ENCODE data around the gene ARHGAP24. TPM values are rescaled to one million over a fixed set of nuclear protein-coding genes. Genes with fewer than 3 reads are reported as not detected.
"Not testable (repeated sequence)": the region's sequence is repeated elsewhere in the genome, so short reads cannot be mapped to it uniquely, and the experiment has no call there.

Gene ARHGAP24
- total RNA-seq, 2 donors from 2014 or later: 7.0 TPM; not detected in 1

DNA sequence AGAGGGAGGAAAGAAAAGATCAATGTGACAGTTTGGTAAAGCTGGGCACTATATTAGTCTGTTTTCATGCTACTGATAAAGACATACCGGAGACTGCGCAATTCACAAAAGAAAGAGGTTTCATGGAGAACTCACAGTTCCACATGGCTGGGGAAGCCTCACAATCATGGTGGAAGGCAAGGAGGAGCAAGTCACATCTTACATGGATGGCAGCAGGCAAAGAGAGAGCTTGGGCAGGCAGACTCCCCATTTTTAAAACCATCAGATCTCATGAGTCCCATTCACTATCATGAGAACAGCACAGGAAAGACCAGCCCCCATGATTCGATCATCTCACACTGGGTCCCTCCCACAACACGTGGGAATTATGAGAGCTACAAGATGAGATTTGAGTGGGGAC lies 490.1 kb downstream of the ARHGAP24 start:
- not testable (repeated sequence) for H3K27ac Mint-ChIP-seq; ATAC-seq; H3K27me3 Mint-ChIP-seq; H3K9me3 ChIP-seq (ENCODE audit: control insufficient read depth, low read length, poor library complexity, severe bottlenecking); H3K36me3 Mint-ChIP-seq (ENCODE audit: low read depth); DNase-seq; H3K4me1 Mint-ChIP-seq; H3K4me3 Mint-ChIP-seq

DNA sequence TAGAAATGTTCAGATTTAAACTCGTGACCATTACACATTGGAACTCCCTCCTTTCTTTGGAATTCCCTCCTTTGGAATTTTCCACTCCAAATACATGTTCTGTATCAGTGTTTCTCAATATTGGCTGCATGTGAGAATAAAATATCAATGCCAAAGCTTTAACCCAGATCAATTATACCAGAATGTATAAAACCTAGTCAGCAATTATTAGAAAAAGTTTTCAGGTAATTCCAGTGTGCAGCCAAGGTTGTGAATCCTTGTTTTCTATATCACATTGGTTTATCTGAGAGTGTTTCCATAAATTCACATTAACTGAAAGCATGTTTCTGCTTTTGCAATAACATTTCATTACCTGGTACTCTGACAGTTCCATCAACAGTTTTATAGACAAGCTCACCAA lies 490.6 kb downstream of the ARHGAP24 start:
- DNase-seq: no peak
- no peaks in the 10 kb centered on the region for H3K9me3 ChIP-seq (ENCODE audit: control insufficient read depth, low read length, poor library complexity, severe bottlenecking)
- Mint-ChIP-seq H3K4me1 (no peaks in the 10 kb centered on the region), H3K27me3 (no peaks in the 10 kb centered on the region), H3K27ac (no peak overlapping the region), H3K4me3 (no peak overlapping the region), H3K36me3 (ENCODE audit: low read depth) (no peaks in the 10 kb centered on the region)
- ATAC-seq: no peak

DNA sequence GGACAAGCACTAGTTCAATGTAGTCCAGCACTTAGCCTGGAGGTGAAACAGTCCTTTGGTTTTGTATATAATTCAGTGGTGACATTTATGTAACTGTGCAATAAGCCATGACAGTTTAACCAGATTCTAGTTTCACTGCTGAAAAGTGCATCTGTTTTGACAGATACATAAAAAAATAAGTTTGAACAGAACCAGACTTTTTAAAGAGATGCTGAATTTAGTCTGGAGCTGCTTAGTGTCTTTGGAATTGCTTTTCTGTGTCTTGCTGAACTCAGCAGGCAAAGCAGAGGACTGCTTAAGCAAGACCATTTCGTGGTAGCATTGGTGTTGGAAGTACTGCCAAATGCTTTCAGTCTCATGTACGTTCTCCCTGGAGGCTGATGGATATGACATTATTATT lies 491.4 kb downstream of the ARHGAP24 start:
- no peak for ATAC-seq
- H3K4me1 Mint-ChIP-seq: no peaks in the 10 kb centered on the region

GRCh38 chr4:85967872-85968271 lies 492.9 kb downstream of the ARHGAP24 start:
- Mint-ChIP-seq H3K4me1 (no peaks in the 10 kb centered on the region), H3K27ac (no peak overlapping the region), H3K36me3 (ENCODE audit: low read depth) (no peaks in the 10 kb centered on the region), H3K4me3 (no peak overlapping the region), H3K27me3 (no peaks in the 10 kb centered on the region)
- ATAC-seq (no peak), DNase-seq (no peak)
- no peaks in the 10 kb centered on the region for H3K9me3 ChIP-seq (ENCODE audit: control insufficient read depth, low read length, poor library complexity, severe bottlenecking)

More for the DNA sequence above, 491.4 kb downstream of the ARHGAP24 start:
- no peaks in the 10 kb centered on the region for H3K27me3 Mint-ChIP-seq
- H3K9me3 ChIP-seq (ENCODE audit: control insufficient read depth, low read length, poor library complexity, severe bottlenecking): no peaks in the 10 kb centered on the region
- no peak overlapping the region for H3K4me3 Mint-ChIP-seq
- H3K27ac Mint-ChIP-seq: no peak overlapping the region
- H3K36me3 Mint-ChIP-seq (ENCODE audit: low read depth): no peaks in the 10 kb centered on the region
- DNase-seq: no peak

DNA sequence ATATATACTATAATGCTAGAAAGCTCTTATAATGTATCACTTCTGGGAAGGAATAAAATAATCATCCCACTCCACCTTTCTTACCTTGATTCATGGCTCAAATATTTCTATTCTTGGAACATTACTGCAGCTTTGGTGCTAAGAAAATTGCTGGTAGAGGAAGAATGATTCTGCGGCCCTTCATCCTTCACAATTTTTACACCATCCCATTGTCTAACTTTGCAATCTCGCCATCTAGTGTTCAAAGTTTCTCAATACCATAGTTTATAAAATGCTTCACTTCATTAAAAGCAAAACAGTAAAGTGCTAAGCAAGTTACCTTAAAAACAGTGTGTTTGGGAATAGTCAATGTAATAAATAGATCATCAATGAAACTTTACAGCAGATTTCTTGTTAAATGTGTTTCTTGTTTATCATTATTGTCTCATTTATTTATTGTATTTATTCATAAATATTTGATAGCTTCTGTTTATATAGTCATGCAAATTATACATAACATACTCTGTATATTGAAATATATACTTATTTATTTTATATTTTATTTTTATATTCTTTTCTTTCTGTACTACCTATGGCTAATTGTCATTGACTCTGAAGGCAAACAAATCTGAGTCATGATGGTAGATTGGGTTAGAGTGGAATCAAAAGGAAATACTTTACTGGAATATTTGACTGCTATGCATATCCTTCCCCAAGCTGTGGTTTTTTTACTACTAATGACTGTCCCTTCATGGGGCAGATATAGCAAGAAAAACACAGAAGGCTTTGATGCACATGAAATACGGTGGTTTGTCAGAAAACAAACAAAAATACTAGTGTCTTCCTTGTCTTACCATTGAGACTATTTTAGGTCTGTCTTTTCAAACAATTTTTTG lies 494.2 kb downstream of the ARHGAP24 start:
- Mint-ChIP-seq H3K36me3 (ENCODE audit: low read depth) (no peaks in the 10 kb centered on the region), H3K27me3 (no peaks in the 10 kb centered on the region), H3K27ac (no peak overlapping the region), H3K4me1 (no peaks in the 10 kb centered on the region), H3K4me3 (no peak overlapping the region)
- DNase-seq (no peak), ATAC-seq (no peak)
- H3K9me3 ChIP-seq (ENCODE audit: control insufficient read depth, low read length, poor library complexity, severe bottlenecking): no peaks in the 10 kb centered on the region

- Mint-ChIP-seq H3K36me3 (ENCODE audit: low read depth) (no peaks in the 10 kb centered on the region), H3K27me3 (no peaks in the 10 kb centered on the region), H3K4me3 (no peak overlapping the region), H3K4me1 (no peaks in the 10 kb centered on the region), H3K27ac (no peak overlapping the region)
- no peak for DNase-seq
- no peak for ATAC-seq
- no peaks in the 10 kb centered on the region for H3K9me3 ChIP-seq (ENCODE audit: control insufficient read depth, low read length, poor library complexity, severe bottlenecking)
Observed at GRCh38 chr4:85970535-85970934, 495.6 kb downstream of the ARHGAP24 start.

- Mint-ChIP-seq H3K27ac (no peak overlapping the region), H3K4me3 (no peak overlapping the region), H3K27me3 (peaks cover 5% of the 10 kb centered on the region), H3K36me3 (ENCODE audit: low read depth) (no peaks in the 10 kb centered on the region), H3K4me1 (no peaks in the 10 kb centered on the region)
- ATAC-seq (no peak), DNase-seq (no peak)
- no peaks in the 10 kb centered on the region for H3K9me3 ChIP-seq (ENCODE audit: control insufficient read depth, low read length, poor library complexity, severe bottlenecking)
Observed at GRCh38 chr4:85979276-85979675, 504.3 kb downstream of the ARHGAP24 start.

- Mint-ChIP-seq H3K27me3 (peaks cover 7% of the 10 kb centered on the region), H3K27ac (no peak overlapping the region), H3K36me3 (ENCODE audit: low read depth) (no peaks in the 10 kb centered on the region), H3K4me3 (no peak overlapping the region), H3K4me1 (no peaks in the 10 kb centered on the region)
- DNase-seq: no peak
- no peaks in the 10 kb centered on the region for H3K9me3 ChIP-seq (ENCODE audit: control insufficient read depth, low read length, poor library complexity, severe bottlenecking)
- ATAC-seq: no peak
Observed at GRCh38 chr4:85986266-85986665, 511.3 kb downstream of the ARHGAP24 start.

DNA sequence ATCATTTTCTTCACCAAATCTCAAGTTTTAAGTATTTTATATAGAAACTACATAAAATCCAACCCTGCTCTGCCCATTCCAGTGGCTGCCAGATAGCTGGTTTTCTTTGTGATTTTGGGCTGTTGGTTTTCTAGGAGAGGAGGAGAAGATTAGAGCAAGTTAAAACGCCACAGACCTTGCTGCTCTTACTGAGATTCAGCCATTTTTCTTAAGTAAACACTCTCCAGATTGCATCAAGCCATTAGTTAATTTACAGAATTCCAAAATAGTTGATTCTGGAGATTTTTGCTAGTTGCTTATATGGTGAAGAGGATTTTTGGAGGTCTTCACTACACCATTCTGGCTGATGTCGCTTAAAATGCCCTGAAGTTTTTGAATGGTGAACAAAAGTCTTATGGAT lies 518.7 kb downstream of the ARHGAP24 start:
- Mint-ChIP-seq H3K4me1 (no peaks in the 10 kb centered on the region), H3K27me3 (no peaks in the 10 kb centered on the region), H3K36me3 (ENCODE audit: low read depth) (no peaks in the 10 kb centered on the region), H3K27ac (no peak overlapping the region), H3K4me3 (no peak overlapping the region)
- DNase-seq (no peak), ATAC-seq (no peak)
- no peaks in the 10 kb centered on the region for H3K9me3 ChIP-seq (ENCODE audit: control insufficient read depth, low read length, poor library complexity, severe bottlenecking)

GRCh38 chr4:85994576-85994975 lies 519.6 kb downstream of the ARHGAP24 start:
- Mint-ChIP-seq H3K4me3 (no peak overlapping the region), H3K27me3 (no peaks in the 10 kb centered on the region), H3K27ac (no peak overlapping the region), H3K4me1 (no peaks in the 10 kb centered on the region), H3K36me3 (ENCODE audit: low read depth) (no peaks in the 10 kb centered on the region)
- no peak for DNase-seq
- H3K9me3 ChIP-seq (ENCODE audit: control insufficient read depth, low read length, poor library complexity, severe bottlenecking): no peaks in the 10 kb centered on the region
- no peak for ATAC-seq

- Mint-ChIP-seq H3K4me1 (no peaks in the 10 kb centered on the region), H3K4me3 (no peak overlapping the region), H3K36me3 (ENCODE audit: low read depth) (no peaks in the 10 kb centered on the region), H3K27ac (no peak overlapping the region), H3K27me3 (no peaks in the 10 kb centered on the region)
- DNase-seq (no peak), ATAC-seq (no peak)
- H3K9me3 ChIP-seq (ENCODE audit: control insufficient read depth, low read length, poor library complexity, severe bottlenecking): no peaks in the 10 kb centered on the region
Observed at GRCh38 chr4:85995361-85995760, 520.4 kb downstream of the ARHGAP24 start.

DNA sequence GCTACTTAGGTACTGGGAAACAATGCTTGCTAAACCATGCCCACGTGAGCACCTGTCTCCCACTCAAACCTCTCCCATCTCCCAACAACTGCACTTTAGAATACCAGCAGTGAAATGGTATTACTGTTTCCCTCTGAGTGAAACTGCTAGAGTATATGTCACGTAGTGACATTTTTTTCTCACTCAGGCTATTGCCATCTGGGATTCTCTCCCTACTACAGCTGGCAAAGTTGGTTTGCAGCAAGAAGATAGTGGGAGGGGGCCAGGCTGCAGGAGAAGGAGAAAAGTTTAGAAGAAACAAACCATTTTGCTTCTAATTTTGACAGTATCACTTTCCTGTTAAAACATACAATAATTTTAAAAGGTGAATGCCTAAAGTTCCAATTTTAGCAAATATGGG lies 526.6 kb downstream of the ARHGAP24 start:
- H3K4me3 Mint-ChIP-seq: no peak overlapping the region
- H3K27me3 Mint-ChIP-seq: peaks cover 7% of the 10 kb centered on the region
- H3K4me1 Mint-ChIP-seq: no peaks in the 10 kb centered on the region
- no peak overlapping the region for H3K27ac Mint-ChIP-seq
- ATAC-seq: no peak
- no peaks in the 10 kb centered on the region for H3K9me3 ChIP-seq (ENCODE audit: control insufficient read depth, low read length, poor library complexity, severe bottlenecking)
- DNase-seq: no peak
- H3K36me3 Mint-ChIP-seq (ENCODE audit: low read depth): no peaks in the 10 kb centered on the region

- ATAC-seq (no peak), DNase-seq (no peak)
- no peaks in the 10 kb centered on the region for H3K9me3 ChIP-seq (ENCODE audit: control insufficient read depth, low read length, poor library complexity, severe bottlenecking)
- Mint-ChIP-seq H3K27ac (no peak overlapping the region), H3K36me3 (ENCODE audit: low read depth) (no peaks in the 10 kb centered on the region), H3K4me1 (no peaks in the 10 kb centered on the region), H3K27me3 (peaks cover 7% of the 10 kb centered on the region), H3K4me3 (no peak overlapping the region)
Observed at GRCh38 chr4:86004030-86004429, 529.1 kb downstream of the ARHGAP24 start.

DNA sequence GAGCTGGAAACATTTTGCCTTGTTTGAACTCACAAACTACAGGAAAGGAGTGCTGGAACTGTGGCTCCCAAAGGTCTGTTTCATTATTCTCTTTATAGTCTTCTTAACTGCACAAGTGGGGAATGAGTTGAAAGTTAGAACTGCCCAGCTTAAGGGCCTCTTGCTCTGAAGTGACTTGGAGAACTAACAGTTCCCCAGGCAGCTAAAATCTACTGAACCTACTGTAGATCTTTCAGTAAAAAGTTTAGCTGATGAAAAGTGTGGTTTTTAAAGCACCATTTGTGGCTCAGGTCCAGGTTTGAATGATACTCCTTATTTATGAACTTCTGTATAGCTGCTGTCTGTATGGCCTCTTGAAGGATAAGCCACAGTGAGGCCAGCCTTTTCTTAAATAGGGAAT lies 531.1 kb downstream of the ARHGAP24 start:
- DNase-seq: no peak
- Mint-ChIP-seq H3K4me1 (no peaks in the 10 kb centered on the region), H3K27me3 (peaks cover 7% of the 10 kb centered on the region), H3K4me3 (no peak overlapping the region), H3K27ac (no peak overlapping the region), H3K36me3 (ENCODE audit: low read depth) (no peaks in the 10 kb centered on the region)
- H3K9me3 ChIP-seq (ENCODE audit: control insufficient read depth, low read length, poor library complexity, severe bottlenecking): no peaks in the 10 kb centered on the region
- no peak for ATAC-seq

Measured in T-helper 17 cell (primary cell).